Epidermal melanocyte (primary cell): ENCODE results near the gene ASXL1.
A peak's percentile ranks its signal among the peaks of the same experiment; 100 is the strongest.

Experiments used
- DNase-seq: peaks from one replicate; pipeline ENCODE4 v3.0.0; 2011; ENCODE audit warnings: low spot score; ENCODE audit not compliant: insufficient read length

ASXL1 gene

DNA sequence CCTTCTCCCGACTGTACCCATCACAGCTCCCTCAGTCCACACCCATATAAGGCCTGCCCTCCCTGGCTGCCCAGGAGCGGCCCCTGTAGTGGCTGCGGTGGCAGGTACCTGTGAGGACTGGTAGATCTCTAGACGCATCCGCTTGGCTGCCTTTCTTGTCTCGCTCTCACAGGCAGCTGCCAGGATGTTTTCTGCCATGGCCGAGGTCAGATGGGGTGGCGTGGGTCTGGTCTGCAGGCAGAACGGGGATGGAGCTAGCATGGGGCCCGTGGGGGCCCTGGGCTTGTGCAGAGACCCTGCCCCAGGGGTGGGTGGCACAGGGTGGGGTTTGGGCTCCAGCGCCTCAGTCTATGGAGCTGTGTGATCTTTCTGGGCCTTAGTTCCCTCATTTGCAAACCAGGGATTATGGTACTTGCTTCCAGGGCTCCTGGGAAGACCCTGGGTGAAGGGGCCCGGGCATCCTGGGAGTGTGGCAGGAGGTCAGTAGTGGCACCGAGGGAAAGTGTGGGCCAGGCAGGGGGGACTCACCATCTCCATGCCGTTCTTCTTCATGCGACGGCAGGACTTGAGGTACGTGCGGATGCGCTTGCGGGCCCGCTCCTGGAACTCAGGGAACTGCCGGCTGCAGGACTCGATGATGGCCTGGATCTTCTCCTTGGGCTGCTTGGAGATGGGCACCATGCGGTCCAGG lies 94.8 kb downstream of the ASXL1 start:
- DNase-seq, result no peak

DNA sequence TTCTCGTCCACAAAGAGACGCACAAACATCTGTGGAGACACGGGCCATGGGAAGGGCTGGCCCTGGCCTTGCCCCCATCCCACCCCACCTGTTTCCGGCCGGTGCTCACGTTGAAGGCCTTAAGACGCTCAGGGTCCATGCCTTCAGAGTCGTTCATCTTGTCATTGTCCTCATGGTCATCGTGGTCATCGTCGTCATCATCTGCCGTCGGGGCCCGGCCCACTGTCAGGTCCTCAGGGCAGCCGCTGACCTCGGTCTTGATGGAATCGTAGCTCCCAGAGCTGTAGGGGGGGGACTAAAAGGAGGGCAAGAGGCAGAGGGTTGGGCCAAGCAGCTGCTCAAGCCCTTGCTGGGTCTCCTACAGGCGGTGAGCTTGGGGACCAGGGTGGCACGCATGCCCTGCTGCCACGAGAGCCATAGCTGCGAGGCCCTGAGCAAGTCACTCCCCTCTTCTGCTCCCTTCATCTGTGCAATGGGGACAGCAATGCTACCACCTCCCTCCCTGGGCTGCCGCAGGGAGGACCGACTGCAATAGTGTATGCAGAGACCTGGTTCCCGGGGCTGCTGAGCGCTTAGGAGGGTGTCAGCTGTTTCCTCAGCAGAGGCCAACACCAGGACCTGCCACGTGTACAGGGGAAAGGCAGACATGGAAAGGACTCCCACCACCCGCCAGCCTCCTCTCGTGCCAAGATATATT lies 95.5 kb downstream of the ASXL1 start:
- no peak for DNase-seq

DNA sequence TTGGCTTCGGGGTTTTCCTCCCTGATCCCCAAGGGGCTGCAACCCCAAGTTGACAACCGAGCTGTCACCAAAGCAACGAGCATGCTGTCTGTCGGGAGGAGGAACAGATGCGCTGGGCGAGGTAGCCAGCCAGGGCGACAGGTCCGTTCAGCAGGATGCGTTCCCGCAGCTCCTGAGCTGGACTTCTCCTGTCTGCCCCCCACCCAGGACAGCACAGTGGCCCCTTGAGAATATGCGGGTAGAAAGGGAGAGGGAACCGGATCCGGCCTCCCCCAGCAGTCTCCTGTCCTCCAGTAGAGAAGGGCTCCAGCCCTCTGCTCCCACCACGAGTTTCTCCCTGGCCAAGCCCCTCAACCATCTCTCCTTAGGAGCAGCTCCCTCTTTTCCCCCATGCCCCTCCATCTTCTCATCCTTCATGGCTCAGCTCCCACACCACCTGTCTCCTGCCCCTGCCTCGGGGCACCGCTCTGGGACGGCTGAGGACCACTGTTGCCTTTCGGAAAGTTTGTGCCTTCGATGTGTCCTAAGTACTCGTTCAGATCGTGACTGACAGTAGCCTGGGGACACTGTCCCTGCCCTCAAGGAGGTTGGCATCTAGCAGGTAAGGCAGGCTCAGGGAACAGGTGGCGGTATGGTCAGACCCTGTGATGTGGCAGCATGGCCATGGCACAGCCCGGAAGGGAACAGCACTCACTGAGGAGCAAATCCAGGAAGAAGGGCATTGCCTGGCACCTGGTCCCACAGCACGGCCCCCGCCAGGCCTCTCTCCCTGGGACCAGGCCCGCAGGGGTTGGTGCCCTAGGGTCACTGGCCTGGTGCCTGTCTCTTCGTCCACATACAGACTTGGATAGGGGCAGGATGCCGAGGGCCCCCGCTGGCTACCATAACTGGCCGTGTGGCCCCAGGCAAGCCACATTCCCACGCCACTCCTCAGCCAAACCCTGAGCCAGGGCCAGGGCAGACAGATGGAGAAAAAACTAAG lies 96.3 kb downstream of the ASXL1 start:
- no peak for DNase-seq

DNA sequence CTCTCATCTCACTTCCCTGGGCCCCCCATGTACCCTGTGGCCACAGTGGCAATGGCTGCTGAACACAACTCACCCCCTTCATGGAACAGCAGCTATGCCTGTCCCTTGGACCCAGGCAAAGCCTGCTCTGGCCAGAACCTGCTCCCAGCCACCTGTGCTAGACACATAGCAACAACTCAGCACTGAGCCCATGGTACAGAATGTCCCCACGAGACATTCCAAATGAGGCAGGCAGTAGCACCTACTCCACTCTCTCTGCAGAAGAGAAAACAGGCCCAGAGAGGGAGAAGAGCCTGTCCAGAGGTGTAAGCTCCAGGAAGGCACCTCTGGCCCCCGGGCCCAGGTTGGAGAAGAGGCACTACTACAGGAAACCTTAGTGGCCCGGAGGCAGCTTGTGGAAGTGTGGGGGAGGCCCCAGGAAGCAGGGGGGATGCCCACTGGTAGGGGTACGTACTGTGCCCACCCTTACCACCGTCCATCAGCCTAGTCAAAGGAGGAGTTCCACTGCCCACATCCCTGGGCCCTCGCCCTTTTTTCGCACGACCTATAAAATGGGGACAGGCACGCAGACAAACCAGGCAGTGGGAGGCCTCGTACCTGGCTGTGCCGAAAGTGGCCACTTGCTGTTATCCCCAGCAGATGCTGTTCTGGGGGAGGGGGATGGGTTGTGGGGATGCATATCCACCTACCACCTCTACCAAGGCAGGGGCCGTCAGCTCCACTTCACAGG lies 97.2 kb downstream of the ASXL1 start:
- DNase-seq, result no peak

DNA sequence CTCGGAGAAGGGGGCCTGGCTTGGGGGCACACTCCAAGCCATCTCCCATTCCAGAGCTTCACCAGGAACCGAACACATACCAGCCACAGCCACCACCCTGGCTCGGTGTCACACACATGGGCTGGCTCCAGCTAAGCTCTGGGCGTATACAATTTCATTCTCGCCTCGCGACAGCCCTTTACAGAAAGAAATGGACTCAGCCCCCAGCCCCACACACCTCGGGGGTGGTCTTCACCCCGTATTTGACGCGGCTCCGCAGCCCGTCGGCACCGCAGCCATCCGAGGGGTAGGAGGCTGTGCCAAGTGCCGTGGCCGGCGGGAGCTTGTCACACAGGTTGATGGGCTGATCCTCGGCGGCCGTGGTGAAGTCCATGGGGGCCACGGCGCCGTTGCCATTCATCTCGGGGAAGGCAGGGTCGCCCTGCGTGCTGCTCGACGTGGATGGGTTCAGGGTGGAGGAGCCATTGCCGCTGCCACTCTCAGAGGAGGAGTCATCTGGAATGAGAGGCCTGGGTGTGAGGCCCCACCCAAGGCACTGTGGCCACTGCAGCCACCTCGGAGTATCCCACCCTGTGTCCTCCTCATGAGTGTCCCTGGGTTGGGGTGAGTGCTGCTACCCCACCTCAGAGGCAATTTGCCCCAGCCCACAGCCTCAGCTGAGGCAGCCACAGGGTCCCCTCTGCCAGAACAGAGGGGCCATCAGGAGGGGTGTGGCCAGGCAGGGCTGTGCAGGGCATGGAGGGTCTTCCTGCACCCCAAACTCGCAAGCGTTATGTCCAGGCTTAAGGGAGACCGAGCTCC lies 98.0 kb downstream of the ASXL1 start:
- no peak for DNase-seq

DNA sequence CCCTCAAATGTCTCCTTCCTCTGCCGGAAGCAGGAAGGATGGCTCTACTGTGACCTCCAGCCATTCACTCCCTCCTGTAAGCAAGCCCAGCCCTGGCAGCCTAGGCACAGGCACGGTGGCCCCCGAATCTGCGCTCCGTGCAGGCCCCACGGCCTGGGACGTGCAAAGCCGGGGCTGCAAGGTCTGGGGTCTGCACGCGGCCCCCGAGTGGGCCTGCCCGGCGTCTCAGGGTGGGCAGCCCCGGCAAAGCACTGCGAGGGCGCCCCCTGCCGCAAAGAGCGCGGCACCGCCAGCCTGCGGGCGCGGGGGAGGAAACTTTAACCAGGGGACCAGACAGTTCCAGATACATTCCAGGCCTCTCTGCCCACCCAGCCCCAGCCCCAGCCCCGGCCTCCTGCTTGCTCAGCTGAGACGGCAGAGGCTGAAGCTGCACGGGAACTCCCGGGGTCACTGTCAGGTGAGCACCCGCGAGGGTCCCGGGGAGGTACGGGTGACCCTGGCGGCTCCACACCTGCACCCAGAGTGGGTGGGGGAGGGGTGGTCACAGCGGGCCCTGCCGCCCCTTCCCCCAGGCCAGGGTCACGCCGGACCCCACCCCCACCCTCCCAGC lies 98.8 kb downstream of the ASXL1 start:
- peak; percentile 77 for DNase-seq

DNA sequence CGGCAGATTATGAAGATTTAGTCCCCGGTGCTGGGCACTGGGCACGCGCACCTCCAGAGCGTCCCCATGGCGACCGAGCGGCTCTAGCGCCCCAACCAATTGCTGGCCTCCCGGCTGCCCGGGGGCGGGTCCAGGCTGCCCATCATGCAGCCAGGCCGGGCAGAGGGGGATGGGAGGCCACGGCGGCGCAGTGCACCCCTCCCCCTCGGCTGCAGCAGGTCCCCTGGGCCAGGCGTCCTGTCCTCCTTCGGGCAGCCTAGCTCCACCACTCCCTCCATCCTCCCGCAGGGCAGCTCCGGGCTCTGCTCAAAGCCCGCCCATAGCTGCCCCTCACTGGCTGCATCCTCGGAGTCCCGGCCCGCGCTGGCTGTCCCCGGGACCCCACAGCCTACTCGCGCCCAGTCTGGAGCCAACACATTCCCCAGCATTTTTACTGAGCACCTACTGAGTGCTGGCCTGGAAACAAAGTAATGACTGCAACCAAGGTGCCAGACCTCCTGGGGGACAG lies 99.4 kb downstream of the ASXL1 start:
- peak; percentile 90 for DNase-seq

DNA sequence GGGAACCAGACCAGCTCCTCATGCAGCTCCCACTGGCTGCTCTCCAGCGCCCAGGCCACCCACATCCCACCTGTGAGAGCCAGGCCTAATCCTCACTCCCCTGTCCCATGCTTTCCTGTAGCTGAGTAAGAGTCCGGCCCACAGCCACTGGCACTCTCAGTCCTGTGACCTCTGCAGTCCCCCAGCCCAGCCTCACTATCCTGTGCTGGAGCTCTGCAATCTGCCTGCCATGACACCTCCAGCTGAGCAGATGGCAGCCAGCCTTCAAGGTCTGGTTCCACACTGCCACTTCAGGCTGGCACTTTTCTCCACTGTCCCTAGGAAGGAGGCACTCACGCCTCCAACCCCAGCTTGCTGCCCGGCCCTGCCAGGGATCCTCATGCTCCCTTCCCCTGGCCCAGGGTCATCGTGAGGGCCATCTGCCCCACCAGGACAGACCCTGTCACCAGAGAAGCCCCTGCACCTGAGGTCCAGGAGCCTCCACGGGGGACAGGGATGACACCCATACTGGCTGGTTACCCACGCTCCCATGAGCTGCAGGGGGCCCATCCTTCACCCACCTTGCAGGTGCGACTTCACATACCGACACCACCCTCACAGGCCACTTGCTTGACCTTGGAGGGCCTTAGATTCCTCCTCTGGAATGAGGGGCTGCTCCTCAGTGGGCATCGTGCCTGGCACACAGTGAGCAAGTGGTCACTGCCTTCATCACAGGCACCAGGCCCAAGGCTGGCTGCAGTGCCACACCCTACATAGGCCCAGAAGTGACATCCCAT lies 100.1 kb downstream of the ASXL1 start:
- no peak for DNase-seq

DNA sequence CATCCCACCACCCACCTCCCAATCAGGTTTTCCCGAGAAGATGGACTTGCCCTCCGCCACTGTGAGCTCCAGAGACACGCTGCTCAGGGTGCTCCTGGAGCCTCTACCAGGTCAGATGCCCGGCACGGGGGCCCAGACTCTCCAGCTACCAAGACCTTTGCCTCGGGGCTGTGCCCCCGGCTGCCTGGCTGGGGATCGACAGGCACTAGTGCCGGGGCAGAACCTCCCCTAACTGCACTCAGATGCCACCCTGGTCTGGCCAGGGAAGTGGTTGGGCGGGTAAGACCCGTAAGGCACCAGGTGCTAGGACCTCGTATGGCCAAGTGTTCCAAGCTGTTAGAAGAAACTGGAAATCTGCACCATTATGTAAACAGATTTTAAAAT lies 100.7 kb downstream of the ASXL1 start:
- DNase-seq, result no peak

DNA sequence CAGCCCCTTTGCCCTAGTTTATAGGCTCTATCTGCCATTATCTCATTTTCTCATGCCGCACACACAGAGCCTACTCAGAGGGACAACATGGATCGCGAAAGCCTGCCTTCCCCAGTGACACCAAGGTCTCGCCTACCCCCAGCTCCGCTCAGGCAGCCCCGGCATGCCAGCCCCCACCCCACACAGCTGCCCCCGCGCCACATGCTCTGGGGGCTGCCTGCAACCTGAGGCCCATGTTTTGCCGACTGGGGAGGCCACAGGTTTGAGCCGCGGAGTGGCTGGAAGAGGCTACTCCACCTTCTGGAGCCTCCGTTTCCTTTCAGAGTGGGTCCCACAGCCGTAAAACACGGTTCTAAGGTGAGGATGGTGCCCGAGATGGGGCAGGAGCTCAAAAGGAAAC lies 102.1 kb downstream of the ASXL1 start:
- DNase-seq, result no peak

DNA sequence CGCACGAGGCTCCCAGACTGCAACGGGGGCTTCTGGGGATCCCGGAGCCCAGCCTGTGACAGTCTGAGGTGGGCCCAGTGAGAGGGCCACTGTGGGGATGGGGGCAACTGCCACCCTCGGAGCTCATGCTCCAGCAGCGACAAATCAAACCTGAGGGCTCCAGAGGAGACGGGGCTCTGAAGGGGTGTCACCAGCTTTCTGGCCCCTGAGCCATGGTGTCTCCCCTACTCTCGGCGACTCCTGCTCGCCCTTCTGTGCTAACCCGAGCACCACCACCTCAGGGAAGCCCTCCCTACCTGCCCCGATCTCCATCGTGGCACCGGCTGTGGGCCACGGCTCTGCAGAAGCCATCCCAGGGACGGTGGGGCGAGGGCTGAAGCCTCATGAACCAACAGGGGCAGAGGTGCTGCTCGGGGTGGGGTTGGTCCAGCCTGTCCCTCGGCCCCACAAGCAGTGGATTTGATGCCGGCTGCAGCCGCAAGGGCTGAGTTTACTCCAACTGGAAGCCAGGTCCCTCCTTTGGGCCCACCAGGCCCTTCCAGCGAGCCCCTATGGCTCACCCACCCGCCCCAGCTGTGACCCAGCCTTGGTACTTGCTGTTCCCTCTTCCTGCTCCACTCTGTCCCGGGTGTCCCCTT lies 102.7 kb downstream of the ASXL1 start:
- no peak for DNase-seq

DNA sequence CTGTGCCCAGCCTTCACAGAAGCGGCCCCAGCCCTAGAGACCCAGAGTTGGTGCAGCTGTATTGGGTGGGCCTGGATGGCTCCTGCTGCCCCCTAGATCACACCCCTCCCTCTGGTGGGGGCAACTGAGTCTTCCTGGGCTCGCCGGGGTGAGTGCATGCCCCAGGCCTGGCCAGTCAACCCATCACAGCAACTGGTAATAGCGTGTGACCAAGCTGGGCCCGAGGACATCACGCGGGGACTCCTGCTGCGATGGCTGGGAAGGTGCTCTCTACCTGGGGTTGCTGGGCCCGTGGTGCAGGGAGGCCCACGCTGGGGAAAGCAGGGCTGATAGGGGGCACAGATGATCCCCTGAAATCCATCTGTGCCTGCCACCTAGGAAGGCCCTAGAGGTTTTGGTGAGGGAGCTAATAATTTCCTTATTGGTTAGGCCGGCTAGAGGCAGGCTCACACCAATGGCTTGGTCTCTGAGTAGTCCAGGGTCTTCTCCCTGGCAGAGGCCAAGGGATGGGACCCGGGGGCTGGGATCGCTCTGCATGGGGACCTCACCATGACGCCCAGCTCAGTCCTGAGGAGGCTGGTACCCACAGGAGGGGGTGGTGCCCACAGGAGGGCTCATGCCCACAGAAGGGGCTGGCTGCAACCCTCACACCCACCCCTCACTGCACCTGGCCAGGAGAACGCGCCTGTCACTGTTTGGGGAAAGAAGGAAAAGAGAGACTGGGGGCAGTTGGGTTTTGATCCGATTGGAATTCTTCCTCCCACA lies 103.9 kb downstream of the ASXL1 start:
- DNase-seq, result no peak

DNA sequence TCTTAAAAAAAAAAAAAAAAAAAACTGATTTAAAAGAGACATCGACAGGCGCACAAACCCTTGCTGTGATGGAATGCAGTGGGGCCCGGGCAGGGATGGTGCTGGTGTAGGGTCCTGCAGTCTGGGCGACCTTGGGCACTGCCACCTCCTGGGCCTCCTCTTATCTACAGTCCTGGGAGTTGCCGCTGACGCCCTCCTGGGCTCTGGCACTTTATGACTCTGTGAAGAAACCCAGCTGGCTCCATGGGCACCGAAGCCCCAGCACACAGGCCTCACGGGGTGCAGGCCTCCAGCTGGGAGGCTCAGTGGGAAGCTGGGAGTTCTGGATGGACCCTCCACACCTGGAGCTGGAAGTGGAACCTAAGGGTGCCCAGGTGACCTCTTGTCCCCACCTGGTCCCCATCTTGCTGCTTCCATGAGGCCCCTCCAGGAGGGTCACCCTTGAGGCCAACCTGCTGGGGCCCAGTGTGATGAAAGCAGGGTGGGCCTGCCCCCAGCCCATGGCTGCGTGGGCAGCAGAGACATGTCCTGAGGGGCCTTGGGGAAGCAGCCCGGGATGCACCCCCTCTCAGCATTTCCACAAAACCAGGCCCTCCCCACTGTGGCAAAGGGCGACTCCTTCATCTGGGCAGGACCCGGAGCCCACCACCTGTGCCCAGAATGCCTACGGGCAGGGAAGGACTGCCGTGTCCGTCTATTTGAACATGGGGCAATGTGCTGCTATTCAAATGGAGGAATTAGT lies 104.9 kb downstream of the ASXL1 start:
- no peak for DNase-seq

DNA sequence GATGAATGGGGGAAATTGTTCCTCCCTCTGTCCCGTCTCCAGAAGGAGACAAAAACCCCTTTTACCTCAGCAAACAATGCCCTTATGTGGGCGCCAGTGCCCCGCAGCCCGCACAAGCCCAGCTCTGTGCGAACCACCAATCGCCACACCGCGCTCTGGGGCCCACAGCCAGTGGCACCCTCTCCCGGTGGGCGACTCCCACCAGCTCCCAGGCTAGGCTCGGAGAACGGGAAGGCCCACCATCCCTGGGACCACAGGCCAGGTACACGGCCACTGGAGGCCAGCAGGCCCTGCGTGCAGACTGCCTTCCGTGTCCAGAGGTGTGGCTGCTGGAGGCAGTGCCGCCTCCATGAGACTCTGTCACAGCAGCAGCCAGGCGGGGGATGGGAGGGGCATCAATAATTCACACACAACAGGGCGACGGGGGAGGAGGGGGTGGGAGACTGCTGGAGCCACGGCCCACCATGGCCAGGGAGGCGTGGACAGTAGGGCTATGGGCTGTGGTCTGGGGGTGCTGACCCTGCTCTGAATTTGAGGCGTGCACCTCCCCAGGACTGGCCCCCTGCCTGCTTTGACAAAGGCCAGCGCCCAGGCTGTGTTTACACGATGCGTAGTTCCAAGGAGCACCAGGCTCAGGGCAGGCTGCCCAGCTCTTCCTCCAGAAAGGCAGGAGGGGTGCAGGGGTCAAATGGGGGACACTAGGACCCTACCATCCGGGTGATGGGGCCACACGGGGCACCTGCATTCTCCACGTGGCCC lies 105.7 kb downstream of the ASXL1 start:
- DNase-seq, result peak; percentile 79

DNA sequence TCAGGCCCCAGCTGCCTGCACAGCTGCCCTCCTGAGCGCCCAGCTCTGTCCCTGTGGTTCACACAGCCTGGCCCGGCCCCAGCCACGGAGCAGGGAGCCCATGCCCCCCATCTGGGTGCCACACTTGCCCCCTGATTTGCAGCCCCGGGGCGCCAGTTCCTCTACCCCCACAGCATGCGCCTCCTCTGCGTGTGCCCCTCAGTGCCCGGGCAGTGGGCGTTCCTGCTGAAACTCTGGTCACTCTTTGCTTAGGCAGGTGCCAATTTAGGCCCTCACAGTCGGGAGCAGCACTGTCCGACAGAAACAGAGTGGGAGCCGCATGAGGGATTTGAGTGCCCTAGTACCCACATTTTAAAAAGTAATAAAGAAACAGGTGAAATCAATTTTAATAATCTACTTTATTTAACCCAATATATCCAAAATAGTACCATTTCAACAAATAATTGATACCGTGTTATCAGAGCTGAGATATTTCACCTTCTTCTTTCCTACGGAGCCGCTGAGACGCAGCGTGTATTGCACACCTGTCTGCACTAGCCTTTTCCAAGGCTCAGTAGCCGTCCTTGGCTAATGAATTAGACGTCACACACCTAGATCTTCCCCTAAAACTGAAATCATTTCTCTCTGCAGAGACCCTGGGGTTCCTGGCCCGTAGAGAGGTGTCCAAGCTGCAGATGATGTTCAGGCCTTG lies 106.4 kb downstream of the ASXL1 start:
- no peak for DNase-seq
